Stimulated activated naive CD8-positive, alpha-beta T cell treated with anti-CD3 and anti-CD28 coated beads, Interleukin-15, amount 100 ng/mL, for 72 hours (primary cell): Measurements from ENCODE around the gene SSR2.

Experiments used
- ATAC-seq: fragments of 150-1000 bp; cut with Tn5 transposase; 2 replicates; pipeline ENCODE4 v1.10.0; 2021; ENCODE audit warnings: mild to moderate bottlenecking, moderate library complexity
- DNase-seq, 2 donors: peaks; one replicate each; pipeline ENCODE4 v3.0.0; 2021 to 2022
- H3K27ac Mint-ChIP-seq, 2 donors: one replicate each; pipeline ENCODE4 v1.8.0; 2022; ENCODE audit warnings: mild to moderate bottlenecking in 2 of 2, mixed read lengths in 2 of 2, moderate library complexity in 2 of 2
- H3K27me3 Mint-ChIP-seq: one replicate; pipeline ENCODE4 v1.8.0; 2022; ENCODE audit warnings: mixed read lengths
- H3K4me1 Mint-ChIP-seq: one replicate; pipeline ENCODE4 v1.8.0; 2022; ENCODE audit warnings: mild to moderate bottlenecking, mixed read lengths
- H3K4me3 Mint-ChIP-seq, 2 donors: one replicate each; pipeline ENCODE4 v1.8.0; 2022; ENCODE audit warnings: mild to moderate bottlenecking in 2 of 2, mixed read lengths in 2 of 2, moderate library complexity in 1 of 2
- H3K9me3 Mint-ChIP-seq, 2 donors: one replicate each; pipeline ENCODE4 v1.8.0; 2022; ENCODE audit warnings: mixed read lengths in 2 of 2

SSR2 gene

GRCh38 chr1:155974208-155975115 is 46.3 kb downstream of the SSR2 start:
- DNase-seq: no peak
- H3K4me3 Mint-ChIP-seq: peak overlapping the region; percentile 77 to 86
- H3K4me1 Mint-ChIP-seq: peaks cover 75% of the 10 kb centered on the region
- no peaks in the 10 kb centered on the region for H3K27me3 Mint-ChIP-seq
- no peaks in the 10 kb centered on the region for H3K9me3 Mint-ChIP-seq
- no peak for ATAC-seq
- H3K27ac Mint-ChIP-seq: peak overlapping the region; percentile 83 to 90

GRCh38 chr1:155973723-155974122 is 47.0 kb downstream of the SSR2 start:
- Mint-ChIP-seq H3K9me3 (no peaks in the 10 kb centered on the region), H3K4me3 (peak overlapping the region in 1 of 2 donors; percentile 48), H3K4me1 (peaks cover 82% of the 10 kb centered on the region), H3K27ac (peak overlapping the region in 1 of 2 donors; percentile 28), H3K27me3 (no peaks in the 10 kb centered on the region)
- ATAC-seq (no peak), DNase-seq (no peak)

- Mint-ChIP-seq H3K27me3 (no peaks in the 10 kb centered on the region), H3K4me1 (peaks cover 97% of the 10 kb centered on the region), H3K27ac (peak overlapping the region; percentile 68 to 81), H3K4me3 (peak overlapping the region; percentile 70 to 81), H3K9me3 (no peaks in the 10 kb centered on the region)
- DNase-seq: no peak
- no peak for ATAC-seq
Observed at GRCh38 chr1:155971910-155972809, 48.6 kb downstream of the SSR2 start.

GRCh38 chr1:155970531-155971167 is 50.1 kb downstream of the SSR2 start:
- Mint-ChIP-seq H3K9me3 (no peaks in the 10 kb centered on the region), H3K4me1 (peaks cover 99% of the 10 kb centered on the region), H3K4me3 (peak overlapping the region; percentile 46 to 81), H3K27ac (peak overlapping the region; percentile 72 to 85), H3K27me3 (no peaks in the 10 kb centered on the region)
- ATAC-seq: peak; percentile 66
- no peak for DNase-seq

GRCh38 chr1:155969377-155969791 is 51.4 kb downstream of the SSR2 start:
- peak overlapping the region; percentile 72 to 93 for H3K27ac Mint-ChIP-seq
- H3K4me1 Mint-ChIP-seq: peaks cover 91% of the 10 kb centered on the region
- DNase-seq: no peak
- no peaks in the 10 kb centered on the region for H3K9me3 Mint-ChIP-seq
- H3K4me3 Mint-ChIP-seq: peak overlapping the region; percentile 46 to 81
- ATAC-seq: peak; percentile 29
- no peaks in the 10 kb centered on the region for H3K27me3 Mint-ChIP-seq

GRCh38 chr1:155968670-155969069 is 52.1 kb downstream of the SSR2 start:
- Mint-ChIP-seq H3K9me3 (no peaks in the 10 kb centered on the region), H3K4me3 (peak overlapping the region; percentile 65 to 78), H3K27me3 (no peaks in the 10 kb centered on the region), H3K4me1 (peaks cover 84% of the 10 kb centered on the region), H3K27ac (peak overlapping the region; percentile 77 to 83)
- no peak for ATAC-seq
- DNase-seq: no peak

GRCh38 chr1:155968051-155968400 is 52.7 kb downstream of the SSR2 start:
- ATAC-seq (no peak), DNase-seq (no peak)
- Mint-ChIP-seq H3K4me3 (peak overlapping the region; percentile 65 to 78), H3K4me1 (peaks cover 78% of the 10 kb centered on the region), H3K9me3 (no peaks in the 10 kb centered on the region), H3K27me3 (no peaks in the 10 kb centered on the region), H3K27ac (peak overlapping the region; percentile 95 to 96)

- Mint-ChIP-seq H3K4me1 (peaks cover 77% of the 10 kb centered on the region), H3K4me3 (peak overlapping the region; percentile 65 to 78), H3K9me3 (no peaks in the 10 kb centered on the region), H3K27me3 (no peaks in the 10 kb centered on the region), H3K27ac (peak overlapping the region; percentile 95 to 96)
- ATAC-seq (peak; percentile 22), DNase-seq (no peak)
Observed at GRCh38 chr1:155967341-155968050, 53.3 kb downstream of the SSR2 start.

- Mint-ChIP-seq H3K27me3 (no peaks in the 10 kb centered on the region), H3K27ac (peak overlapping the region; percentile 95 to 96), H3K4me1 (peaks cover 75% of the 10 kb centered on the region), H3K9me3 (no peaks in the 10 kb centered on the region), H3K4me3 (peak overlapping the region in 1 of 2 donors; percentile 66)
- DNase-seq: no peak
- no peak for ATAC-seq
Observed at GRCh38 chr1:155966750-155967149, 54.0 kb downstream of the SSR2 start.

- peaks cover 73% of the 10 kb centered on the region for H3K4me1 Mint-ChIP-seq
- H3K27ac Mint-ChIP-seq: peak overlapping the region; percentile 73 to 96
- H3K4me3 Mint-ChIP-seq: no peak overlapping the region
- ATAC-seq (no peak), DNase-seq (no peak)
- H3K9me3 Mint-ChIP-seq: no peaks in the 10 kb centered on the region
- H3K27me3 Mint-ChIP-seq: no peaks in the 10 kb centered on the region
Observed at GRCh38 chr1:155966135-155966534, 54.6 kb downstream of the SSR2 start.

- H3K27ac Mint-ChIP-seq: peak overlapping the region in 1 of 2 donors; percentile 92
- H3K9me3 Mint-ChIP-seq: no peaks in the 10 kb centered on the region
- ATAC-seq (no peak), DNase-seq (no peak)
- H3K4me1 Mint-ChIP-seq: peaks cover 69% of the 10 kb centered on the region
- H3K4me3 Mint-ChIP-seq: no peak overlapping the region
- no peaks in the 10 kb centered on the region for H3K27me3 Mint-ChIP-seq
Observed at GRCh38 chr1:155964193-155964592, 56.6 kb downstream of the SSR2 start.

GRCh38 chr1:155962599-155963211 is 58.0 kb downstream of the SSR2 start:
- Mint-ChIP-seq H3K27ac (peak overlapping the region; percentile 34 to 72), H3K4me1 (peaks cover 54% of the 10 kb centered on the region), H3K4me3 (no peak overlapping the region), H3K9me3 (no peaks in the 10 kb centered on the region), H3K27me3 (no peaks in the 10 kb centered on the region)
- no peak for ATAC-seq
- no peak for DNase-seq

- no peaks in the 10 kb centered on the region for H3K27me3 Mint-ChIP-seq
- no peaks in the 10 kb centered on the region for H3K9me3 Mint-ChIP-seq
- no peak overlapping the region for H3K4me3 Mint-ChIP-seq
- DNase-seq (no peak), ATAC-seq (no peak)
- peaks cover 46% of the 10 kb centered on the region for H3K4me1 Mint-ChIP-seq
- peak overlapping the region; percentile 76 to 96 for H3K27ac Mint-ChIP-seq
Observed at GRCh38 chr1:155961937-155962336, 58.8 kb downstream of the SSR2 start.

- Mint-ChIP-seq H3K4me1 (peaks cover 32% of the 10 kb centered on the region), H3K27me3 (no peaks in the 10 kb centered on the region), H3K9me3 (no peaks in the 10 kb centered on the region), H3K4me3 (no peak overlapping the region), H3K27ac (peak overlapping the region; percentile 50 to 98)
- ATAC-seq (no peak), DNase-seq (no peak)
Observed at GRCh38 chr1:155960081-155960745, 60.5 kb downstream of the SSR2 start.
